ENCODE results near the gene FAM83D. TPM values are rescaled to one million over a fixed set of nuclear protein-coding genes. Genes with fewer than 3 reads are reported as not detected.

FAM83D gene
- total and polyA plus RNA-seq, 2 experiments from 2014 or later, result 33.3 to 91.3 TPM

- TF ChIP-seq ZNF462 (CRISPR knock-in tag; IDR thresholded peaks at IDR 0.05), result peak; percentile 64; the same call in 1 of the 2 replicates
These were observed 32.6 kb upstream of the FAM83D start (continued) for GRCh38 chr20:38893565-38894090.

- Histone ChIP-seq H4K20me1 (replicated peaks; ENCODE audit: insufficient read depth) (no peaks in the 10 kb centered on the region; the same call in 1 of the 2 replicates), H3K4me3 (peak overlapping the region; percentile 28; the same call in 1 of the 2 replicates), H3K27ac (ENCODE audit: low read depth) (no peak overlapping the region), H3K36me3 (ENCODE audit: insufficient read depth) (no peaks in the 10 kb centered on the region), H2AFZ (no peak overlapping the region), H3K79me2 (replicated peaks; ENCODE audit: insufficient read depth) (no peaks in the 10 kb centered on the region), H3K4me2 (peak overlapping the region; percentile 69), H3K4me1 (ENCODE audit: insufficient read depth) (peaks cover 5% of the 10 kb centered on the region), H3F3A (replicated peaks; ENCODE audit: low read depth) (no peaks in the 10 kb centered on the region), H3K27me3 (ENCODE audit: insufficient read depth) (no peaks in the 10 kb centered on the region), H3K9me2 (ENCODE audit: insufficient read depth) (no peaks in the 10 kb centered on the region)
- DNase-seq (ENCODE audit: low spot score) (peak; percentile 12), ATAC-seq (peak; percentile 55)
- Mint-ChIP-seq H3K4me3 (peak overlapping the region; percentile 58), H3K27ac (no peak overlapping the region), H3K36me3 (ENCODE audit: low read depth) (no peaks in the 10 kb centered on the region; the same call in 2 of the 3 replicates), H3K27me3 (ENCODE audit: insufficient read depth, low read depth, poor library complexity) (peaks cover 7% of the 10 kb centered on the region), H3K9me3 (no peaks in the 10 kb centered on the region), H3K4me1 (peaks cover 14% of the 10 kb centered on the region)
- TF ChIP-seq STAT1 (IDR thresholded peaks at IDR 0.05; ENCODE audit: unreplicated experiment), result no peak
- no peak for TF ChIP-seq ZNF114 (CRISPR knock-in tag; IDR thresholded peaks at IDR 0.05)
- no peak for TF ChIP-seq REST (IDR thresholded peaks at IDR 0.05; ENCODE audit: unreplicated experiment)
- no peak for TF ChIP-seq EZH2phosphoT487 (IDR thresholded peaks at IDR 0.05; ENCODE audit: unreplicated experiment)
- no peak for TF ChIP-seq EZH2 (IDR thresholded peaks at IDR 0.05; ENCODE audit: low read depth, unreplicated experiment)
- TF ChIP-seq CTCF (conservative IDR thresholded peaks at IDR 0.05; ENCODE audit: low read depth in 2 of 2), result no peak
- no peak for TF ChIP-seq ZNF331 (CRISPR knock-in tag; IDR thresholded peaks at IDR 0.05; ENCODE audit: low read depth)
- TF ChIP-seq POLR2AphosphoS5 (IDR thresholded peaks at IDR 0.05; ENCODE audit: low read depth), result no peak
- no peak for TF ChIP-seq NANOG (IDR thresholded peaks at IDR 0.05; ENCODE audit: borderline replicate concordance)
- TF ChIP-seq ETS1 (IDR thresholded peaks at IDR 0.05), result no peak
These were observed 31.9 kb upstream of the FAM83D start for GRCh38 chr20:38894091-38894847.

Data from GM23338 (cell line).